Ishikawa (cell line): ENCODE results near the gene CRB1.

Experiments
- CEBPB ChIP-seq: IDR thresholded peaks from 2 replicates; pipeline ENCODE4 v1.6.1; 2012
- CREB1 ChIP-seq: IDR thresholded peaks from 2 replicates; pipeline ENCODE4 v1.6.1; 2012; ENCODE audit warnings: low read depth
- EGR1 ChIP-seq: IDR thresholded peaks from 2 replicates; pipeline ENCODE4 v1.6.1; 2012
- EP300 ChIP-seq: IDR thresholded peaks from 2 replicates; pipeline ENCODE4 v1.6.1; 2012; ENCODE audit warnings: borderline replicate concordance
- FOXM1 ChIP-seq: IDR thresholded peaks from 2 replicates; pipeline ENCODE4 v1.6.1; 2012; ENCODE audit warnings: low read depth, borderline replicate concordance
- MAX ChIP-seq: IDR thresholded peaks from 2 replicates; pipeline ENCODE4 v1.6.1; 2012
- NFIC ChIP-seq: IDR thresholded peaks from 2 replicates; pipeline ENCODE4 v1.6.1; 2012
- RAD21 ChIP-seq: IDR thresholded peaks from 2 replicates; pipeline ENCODE4 v1.6.1; 2012; ENCODE audit warnings: low read depth
- REST ChIP-seq: IDR thresholded peaks from 2 replicates; pipeline ENCODE4 v1.6.1; 2012; ENCODE audit warnings: low read depth, mild to moderate bottlenecking
- TAF1 ChIP-seq: IDR thresholded peaks from 2 replicates; pipeline ENCODE4 v1.6.1; 2012; ENCODE audit warnings: low read depth, mild to moderate bottlenecking
- TCF12 ChIP-seq: IDR thresholded peaks from 2 replicates; pipeline ENCODE4 v1.6.1; 2012; ENCODE audit warnings: low read depth
- TEAD4 ChIP-seq: IDR thresholded peaks from 2 replicates; pipeline ENCODE4 v1.6.1; 2012
- USF1 ChIP-seq: IDR thresholded peaks from 2 replicates; pipeline ENCODE4 v1.6.1; 2012
- YY1 ChIP-seq: IDR thresholded peaks from 2 replicates; pipeline ENCODE4 v1.6.1; 2012; ENCODE audit warnings: low read depth
- ZBTB7A ChIP-seq: IDR thresholded peaks from 2 replicates; pipeline ENCODE4 v1.6.1; 2012; ENCODE audit warnings: low read depth

Gene CRB1

GRCh38 chr1:197374428-197374827 is 106.4 kb downstream of the CRB1 start:
- TF ChIP-seq CEBPB: no peak
- TF ChIP-seq YY1: no peak
- no peak for TF ChIP-seq EGR1
- no peak for TF ChIP-seq USF1
- no peak for TF ChIP-seq FOXM1
- no peak for TF ChIP-seq TAF1
- TF ChIP-seq TEAD4: no peak
- TF ChIP-seq REST: no peak
- TF ChIP-seq ZBTB7A: no peak
- no peak for TF ChIP-seq NFIC
- TF ChIP-seq MAX: no peak

GRCh38 chr1:197384471-197384870 is 116.4 kb downstream of the CRB1 start:
- TF ChIP-seq USF1: no peak
- TF ChIP-seq ZBTB7A: no peak
- no peak for TF ChIP-seq CEBPB
- no peak for TF ChIP-seq TCF12
- TF ChIP-seq EGR1: no peak
- TF ChIP-seq FOXM1: no peak
- no peak for TF ChIP-seq EP300
- no peak for TF ChIP-seq CREB1
- TF ChIP-seq REST: no peak
- TF ChIP-seq TAF1: no peak
- TF ChIP-seq MAX: no peak
- no peak for TF ChIP-seq TEAD4
- TF ChIP-seq YY1: no peak

- TF ChIP-seq ZBTB7A (no peak), EP300 (no peak), USF1 (no peak), RAD21 (no peak), FOXM1 (no peak), TCF12 (no peak), CEBPB (no peak), EGR1 (no peak), TAF1 (no peak), REST (no peak), YY1 (no peak), NFIC (no peak)
These were observed 120.7 kb downstream of the CRB1 start for GRCh38 chr1:197388801-197389200.

- TF ChIP-seq EP300 (no peak), RAD21 (no peak), NFIC (no peak), TEAD4 (no peak), TAF1 (no peak), ZBTB7A (no peak), TCF12 (no peak), CEBPB (no peak), MAX (no peak), FOXM1 (no peak), REST (no peak), EGR1 (no peak), YY1 (no peak), USF1 (no peak), CREB1 (no peak)
These were observed 122.8 kb downstream of the CRB1 start for GRCh38 chr1:197390856-197391255.
